ENCODE measurements around the gene PFN2. TPM values are rescaled to one million over a fixed set of nuclear protein-coding genes. Genes with fewer than 3 reads are reported as not detected.

The PFN2 gene
- total RNA-seq, 1 donor from 2014 or later: 260 TPM

DNA sequence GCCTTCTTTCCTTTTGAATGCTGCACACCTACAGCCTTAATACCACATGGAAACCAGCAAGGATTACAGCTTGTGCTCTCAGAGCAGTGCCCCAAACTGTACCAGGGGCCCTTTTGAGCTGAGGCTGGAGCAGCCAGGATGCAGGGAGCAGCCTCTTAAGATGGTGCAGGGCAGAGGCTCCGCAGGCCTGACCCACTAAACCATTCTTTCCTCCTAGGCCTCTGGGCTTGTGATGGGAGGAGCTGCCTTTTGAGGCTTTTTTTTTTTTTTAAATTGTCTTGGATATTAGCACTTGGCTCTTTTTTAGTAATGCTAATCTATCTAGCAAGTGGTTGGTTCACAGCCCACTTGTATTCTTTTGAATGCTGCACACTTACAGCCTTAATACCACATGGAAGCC is 37.7 kb downstream of the PFN2 start:
- DNase-seq (ENCODE audit: low read depth): no peak

DNA sequence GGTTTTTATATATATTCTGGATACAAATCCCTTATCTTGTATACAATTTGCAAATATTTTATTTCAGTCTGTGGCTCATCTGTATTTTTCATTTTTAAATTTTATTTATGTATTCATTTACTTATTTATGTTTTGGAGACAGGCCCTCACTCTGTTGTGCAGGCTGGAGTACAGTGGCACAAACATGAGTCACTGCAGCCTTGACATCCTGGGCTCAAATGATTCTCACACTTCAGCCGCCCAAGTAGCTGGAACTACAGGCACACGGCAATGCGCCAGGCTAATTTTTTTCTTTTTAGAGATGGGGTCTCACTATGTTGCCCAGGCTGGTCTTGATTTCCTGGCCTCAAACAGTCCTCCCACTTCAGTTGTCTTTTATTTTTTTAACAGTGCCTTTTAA is 50.6 kb downstream of the PFN2 start:
- no peak for DNase-seq (ENCODE audit: low read depth)

DNA sequence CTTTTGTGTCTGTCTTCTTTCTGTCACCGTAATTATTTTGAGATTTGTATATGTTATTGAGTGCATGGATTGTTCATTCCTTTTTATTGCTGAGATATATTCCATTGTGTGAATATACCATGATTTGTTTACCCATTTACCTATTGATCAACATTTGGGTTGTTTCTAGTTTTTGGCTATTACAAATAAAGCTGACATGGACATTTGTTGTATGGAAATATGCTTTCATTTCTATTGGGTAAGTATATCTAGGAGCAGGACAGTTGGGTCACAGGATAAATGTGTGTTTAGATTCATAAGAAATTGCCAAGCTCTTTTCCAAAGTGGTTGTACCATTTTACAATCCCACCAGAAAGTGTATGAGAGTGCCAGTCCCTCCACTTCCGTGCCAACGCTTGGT is 51.2 kb downstream of the PFN2 start:
- no peak for DNase-seq (ENCODE audit: low read depth)

DNA sequence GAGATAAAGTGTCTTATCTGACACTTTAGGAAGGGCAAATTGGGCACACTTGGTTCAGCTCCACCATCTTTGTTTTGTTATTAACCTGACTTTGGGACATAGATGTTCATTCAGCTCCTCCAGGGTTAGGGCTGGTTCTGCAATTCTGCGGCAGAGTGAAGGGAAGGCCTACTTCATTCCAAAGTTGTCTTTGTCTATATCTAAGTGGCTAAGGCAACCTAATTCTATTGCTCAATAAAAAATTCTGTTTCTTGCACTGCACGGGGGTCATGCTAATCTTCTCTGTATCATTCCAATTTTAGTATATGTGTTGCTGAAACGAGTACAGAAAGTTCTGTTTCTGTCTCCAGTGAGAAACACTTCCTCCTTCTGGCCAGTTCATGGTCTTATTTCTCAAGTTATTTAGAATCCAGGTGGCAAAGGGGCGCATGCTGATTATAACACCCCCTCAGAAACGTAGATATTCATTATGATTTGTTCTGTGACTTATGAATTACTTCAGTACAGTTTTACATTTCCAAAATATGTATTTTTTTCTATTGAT is 53.5 kb downstream of the PFN2 start:
- no peak for DNase-seq (ENCODE audit: low read depth)

Other genes with a start within 250 kb of the PFN2 start
- 32.9 and 37.3 TPM in 2 replicates for gene COMMD2, start 218.4 kb downstream of the PFN2 start, total RNA-seq
- not detected in 2 replicates for gene ANKUB1, start 178.3 kb downstream of the PFN2 start, total RNA-seq
- 31.2 and 36.6 TPM in 2 replicates for gene RNF13, start 157.7 kb downstream of the PFN2 start, total RNA-seq